ENCODE results near the gene FREY1.

The FREY1 gene

GRCh38 chr11:45906965-45907611 lies at the start of gene FREY1:
Gene FREY1, minus strand, starts transcription at chr11:45907271. Its CDS starts 26 bp downstream, at chr11:45907245.
- Histone ChIP-seq H3K27ac (no peak within 1 kb of the TSS), H3K4me3 (no peak within 1 kb of the TSS)

DNA sequence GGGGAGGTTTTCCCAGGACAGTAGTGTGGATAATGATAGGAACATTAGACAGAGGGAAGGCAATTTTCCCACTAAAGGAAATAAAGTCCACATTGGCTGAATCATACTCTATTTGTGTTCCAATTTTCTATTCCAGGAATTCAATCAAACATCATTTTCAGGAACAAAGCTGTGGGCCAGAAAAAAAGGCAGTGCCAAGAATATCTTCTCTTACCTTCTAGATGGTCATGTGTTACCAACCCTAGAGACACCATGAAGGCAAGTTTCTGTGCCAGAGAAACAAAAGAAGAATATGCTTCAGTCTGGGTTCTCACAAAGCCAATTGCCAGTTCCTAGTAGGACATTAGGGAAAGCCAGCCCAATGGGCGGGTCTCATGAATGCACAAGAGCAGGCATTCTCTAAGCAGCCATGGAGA lies 42.9 kb upstream of the FREY1 start:
- no peak overlapping the region for H3K4me3 ChIP-seq
- peak overlapping the region in 1 of 21 experiments; percentile 3 for H3K27ac ChIP-seq

- Histone ChIP-seq H3K27ac (no peak overlapping the region), H3K4me3 (no peak overlapping the region)
Observed at GRCh38 chr11:45948356-45948755, 41.3 kb upstream of the FREY1 start.

DNA sequence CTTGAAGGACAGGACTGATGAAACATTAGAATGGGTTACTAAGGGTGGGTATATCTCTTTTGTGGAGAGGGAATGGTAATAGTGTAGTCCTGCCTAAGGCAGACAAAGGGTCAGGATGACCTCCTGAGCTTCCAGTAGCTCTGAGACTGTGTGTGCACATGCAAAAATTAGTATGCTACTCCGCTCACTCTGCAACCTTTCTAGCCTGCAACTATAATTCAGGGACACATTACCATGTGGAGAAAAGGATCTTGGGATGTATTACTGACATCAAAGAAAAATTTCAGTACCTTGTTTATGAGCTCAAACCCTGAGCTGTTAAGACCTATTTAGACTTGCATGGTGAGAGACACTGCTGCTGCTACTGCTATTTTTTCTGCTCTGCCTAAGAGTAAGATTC lies 40.8 kb upstream of the FREY1 start:
- Histone ChIP-seq H3K4me3 (no peak overlapping the region), H3K27ac (no peak overlapping the region)

- H3K27ac ChIP-seq: no peak overlapping the region
- H3K4me3 ChIP-seq: no peak overlapping the region
Observed at GRCh38 chr11:45945397-45945999, 38.4 kb upstream of the FREY1 start.

GRCh38 chr11:45942381-45942780 lies 35.3 kb upstream of the FREY1 start:
- H3K27ac ChIP-seq: no peak overlapping the region
- no peak overlapping the region for H3K4me3 ChIP-seq

DNA sequence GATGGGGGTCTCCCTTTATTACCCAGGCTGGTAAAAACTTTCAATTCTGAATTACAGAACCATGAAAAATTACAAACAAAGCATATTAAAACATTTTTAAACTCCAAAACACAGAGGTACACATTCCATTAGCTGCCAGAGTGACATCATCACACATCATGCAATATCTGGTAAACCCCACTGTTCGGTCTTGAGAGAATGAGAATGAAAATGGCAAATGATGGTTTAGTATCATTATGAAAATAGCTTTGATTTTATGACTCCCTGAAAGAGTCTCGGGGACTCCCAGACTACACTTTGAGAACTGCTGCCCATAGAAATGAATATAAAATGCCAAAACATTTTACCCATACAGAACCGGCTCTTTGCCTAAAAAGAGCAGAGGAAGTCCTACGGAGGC lies 34.2 kb upstream of the FREY1 start:
- Histone ChIP-seq H3K27ac (no peak overlapping the region), H3K4me3 (no peak overlapping the region)

- no peak overlapping the region for H3K4me3 ChIP-seq
- H3K27ac ChIP-seq: no peak overlapping the region
Observed at GRCh38 chr11:45939836-45940235, 32.8 kb upstream of the FREY1 start.

DNA sequence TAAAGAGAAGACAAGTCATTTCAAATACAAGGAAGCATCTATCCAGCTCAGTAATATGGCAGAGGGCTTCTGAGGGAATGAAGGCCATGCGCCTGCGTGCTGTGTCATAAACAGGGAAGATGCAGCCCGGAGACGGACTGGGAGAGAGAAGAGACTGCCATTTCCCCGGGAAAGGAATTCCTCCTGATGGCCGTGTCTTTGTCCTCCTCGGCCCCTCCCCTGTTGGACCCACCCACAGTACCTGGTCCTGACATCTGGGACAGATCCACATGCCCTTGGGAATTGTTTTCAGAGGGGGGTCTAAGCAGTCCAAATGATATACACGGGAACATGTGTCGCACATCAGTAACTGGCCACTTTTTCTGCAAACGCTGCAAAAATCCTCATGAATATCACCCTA lies 30.8 kb upstream of the FREY1 start:
- Histone ChIP-seq H3K27ac (no peak overlapping the region), H3K4me3 (no peak overlapping the region)

GRCh38 chr11:45936511-45937054 lies 29.5 kb upstream of the FREY1 start:
- H3K27ac ChIP-seq: no peak overlapping the region
- H3K4me3 ChIP-seq: no peak overlapping the region

DNA sequence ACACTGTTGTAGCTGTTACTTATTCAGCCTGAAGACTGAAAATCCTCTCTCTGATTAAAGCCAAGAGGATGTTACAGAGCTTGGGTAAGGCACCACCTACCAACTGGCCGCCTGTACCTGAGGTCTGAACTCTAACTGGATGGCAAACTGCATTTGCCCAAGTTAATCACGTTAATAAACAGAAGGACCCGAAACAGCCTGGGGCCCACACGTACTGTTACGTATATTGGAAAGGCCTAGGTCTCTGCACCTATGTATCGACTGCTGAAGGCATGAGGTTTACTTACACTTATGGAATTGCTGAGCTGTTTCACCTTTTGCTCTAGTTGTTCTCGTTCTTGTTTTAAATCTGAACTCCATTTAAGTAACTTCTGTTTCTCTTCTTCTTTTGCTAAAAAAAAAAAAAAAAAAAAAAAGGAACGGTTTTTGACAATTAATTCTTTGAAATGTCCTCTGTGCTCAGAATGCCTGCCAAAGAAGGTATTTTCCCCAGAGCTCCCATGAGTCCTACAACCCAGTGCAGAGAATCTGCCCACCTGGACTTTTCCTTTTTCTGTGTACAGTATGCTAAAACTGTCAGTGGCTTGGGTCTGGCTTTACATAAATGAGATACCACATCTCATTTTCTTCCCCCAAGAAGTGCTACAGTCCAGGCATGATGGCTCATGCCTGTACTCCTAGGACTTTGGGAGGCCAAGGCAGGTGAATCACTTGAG lies 28.4 kb upstream of the FREY1 start:
- peak overlapping the region in 5 of 21 experiments; percentile 8 to 86 (median 48) for H3K27ac ChIP-seq
- H3K4me3 ChIP-seq: no peak overlapping the region

- Histone ChIP-seq H3K27ac (peak overlapping the region in 9 of 21 experiments; percentile 8 to 94 (median 56)), H3K4me3 (no peak overlapping the region)
Observed at GRCh38 chr11:45934580-45935318, 27.7 kb upstream of the FREY1 start.

GRCh38 chr11:45933846-45934579 lies 26.9 kb upstream of the FREY1 start:
- Histone ChIP-seq H3K27ac (peak overlapping the region in 9 of 21 experiments; percentile 11 to 94 (median 77)), H3K4me3 (no peak overlapping the region)

- Histone ChIP-seq H3K27ac (peak overlapping the region in 11 of 21 experiments; percentile 5 to 94 (median 64)), H3K4me3 (peak overlapping the region in 3 of 7 experiments; percentile 9 to 31 (median 14))
Observed at GRCh38 chr11:45933131-45933831, 26.2 kb upstream of the FREY1 start.

- H3K27ac ChIP-seq: peak overlapping the region in 16 of 21 experiments; percentile 39 to 94 (median 72)
- peak overlapping the region in 2 of 7 experiments; percentile 9 to 31 for H3K4me3 ChIP-seq
Observed at GRCh38 chr11:45932217-45932616, 25.1 kb upstream of the FREY1 start.

GRCh38 chr11:45931739-45932138 lies 24.7 kb upstream of the FREY1 start:
- Histone ChIP-seq H3K27ac (peak overlapping the region in 17 of 21 experiments; percentile 39 to 94 (median 68)), H3K4me3 (peak overlapping the region in 2 of 7 experiments; percentile 9 to 31)

- H3K27ac ChIP-seq: peak overlapping the region in 19 of 21 experiments; percentile 22 to 94 (median 68)
- peak overlapping the region in 1 of 7 experiments; percentile 9 for H3K4me3 ChIP-seq
Observed at GRCh38 chr11:45930951-45931570, 24.0 kb upstream of the FREY1 start.
